Adipocyte (in vitro differentiated cells): ENCODE data around the gene LDLRAD3.

Experiments
- DNase-seq: peaks from one replicate; pipeline ENCODE4 v3.0.0-alpha.2; 2015; ENCODE audit warnings: low read depth
- H3K27me3 ChIP-seq: replicated peaks from 2 replicates; pipeline ENCODE4 v1.7.0; 2013; ENCODE audit warnings: mild to moderate bottlenecking, low read length, moderate library complexity; ENCODE audit not compliant: control insufficient read depth, insufficient read depth
- H3K36me3 ChIP-seq: 2 replicates; pipeline ENCODE4 v1.7.0; 2013; ENCODE audit warnings: low read length, mild to moderate bottlenecking, moderate library complexity; ENCODE audit not compliant: control insufficient read depth, insufficient read depth, severe bottlenecking
- H3K4me1 ChIP-seq: 2 replicates; pipeline ENCODE4 v1.7.0; 2013; ENCODE audit warnings: mild to moderate bottlenecking, low read length, moderate library complexity; ENCODE audit not compliant: control insufficient read depth, insufficient read depth
- H3K4me3 ChIP-seq: 2 replicates; pipeline ENCODE4 v1.7.0; 2013; ENCODE audit warnings: mild to moderate bottlenecking, low read length, moderate library complexity
- H3K9ac ChIP-seq: 2 replicates; pipeline ENCODE4 v1.7.0; 2013; ENCODE audit warnings: mild to moderate bottlenecking, low read length, moderate library complexity
- H3K9me3 ChIP-seq: 2 replicates; pipeline ENCODE4 v1.7.0; 2013; ENCODE audit warnings: mild to moderate bottlenecking, low read length, moderate library complexity; ENCODE audit not compliant: control insufficient read depth

The LDLRAD3 gene

DNA sequence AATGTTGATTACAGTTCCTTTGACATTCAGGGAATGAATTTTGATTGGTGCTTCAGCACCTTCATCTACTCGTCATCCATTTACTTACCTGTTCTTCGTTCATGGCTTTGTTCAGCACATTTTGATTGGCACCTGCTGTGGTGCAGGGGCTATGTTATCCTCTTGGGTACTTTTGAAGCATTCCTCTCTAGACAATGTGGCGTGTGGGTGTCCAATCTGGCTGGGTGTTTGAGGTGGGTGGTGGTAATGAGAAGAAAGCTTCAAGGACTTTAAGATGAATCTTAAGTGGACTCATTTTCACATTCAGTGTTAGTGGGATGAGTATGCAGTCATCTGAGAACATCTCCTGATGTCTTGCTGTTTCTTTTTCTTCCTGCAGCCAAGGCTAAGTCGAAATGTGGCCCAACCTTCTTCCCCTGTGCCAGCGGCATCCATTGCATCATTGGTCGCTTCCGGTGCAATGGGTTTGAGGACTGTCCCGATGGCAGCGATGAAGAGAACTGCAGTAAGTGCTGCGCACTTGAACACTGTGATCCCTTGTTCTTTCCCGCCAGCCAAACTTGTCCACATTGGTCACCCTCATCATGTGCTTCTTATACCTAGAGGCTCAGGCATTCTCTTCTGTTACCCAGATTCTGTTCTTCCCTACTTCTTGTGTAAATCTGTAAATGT, 137.5 kb downstream of the LDLRAD3 start:
- no peaks in the 10 kb centered on the region for H3K4me1 ChIP-seq
- H3K9me3 ChIP-seq: no peaks in the 10 kb centered on the region
- no peaks in the 10 kb centered on the region for H3K27me3 ChIP-seq
- peaks cover 39% of the 10 kb centered on the region for H3K36me3 ChIP-seq
- no peak overlapping the region for H3K4me3 ChIP-seq
- DNase-seq: no peak
- H3K9ac ChIP-seq: no peak overlapping the region

DNA sequence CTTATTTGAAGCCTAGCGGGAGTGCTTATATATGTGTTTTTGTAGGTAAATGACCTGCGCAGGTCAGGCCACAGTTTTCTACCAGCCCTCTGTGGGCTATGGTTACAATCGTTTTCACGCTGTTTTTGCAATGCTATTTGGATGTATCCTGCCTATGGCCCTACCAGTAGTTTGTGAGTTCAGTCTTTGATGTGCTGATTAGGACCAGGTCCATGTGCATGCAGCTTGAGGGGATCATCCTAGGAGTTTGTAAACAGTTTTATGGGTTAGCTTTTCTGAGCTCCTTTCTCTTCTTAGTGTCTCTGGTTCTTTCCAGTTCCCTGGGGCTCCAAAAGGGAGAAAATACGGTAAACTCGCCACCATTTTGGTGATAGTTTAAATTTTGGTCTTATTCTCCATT, 142.5 kb downstream of the LDLRAD3 start:
- H3K4me3 ChIP-seq: no peak overlapping the region
- H3K4me1 ChIP-seq: peaks cover 15% of the 10 kb centered on the region
- no peaks in the 10 kb centered on the region for H3K27me3 ChIP-seq
- peaks cover 44% of the 10 kb centered on the region for H3K36me3 ChIP-seq
- H3K9me3 ChIP-seq: no peaks in the 10 kb centered on the region
- no peak overlapping the region for H3K9ac ChIP-seq
- no peak for DNase-seq

DNA sequence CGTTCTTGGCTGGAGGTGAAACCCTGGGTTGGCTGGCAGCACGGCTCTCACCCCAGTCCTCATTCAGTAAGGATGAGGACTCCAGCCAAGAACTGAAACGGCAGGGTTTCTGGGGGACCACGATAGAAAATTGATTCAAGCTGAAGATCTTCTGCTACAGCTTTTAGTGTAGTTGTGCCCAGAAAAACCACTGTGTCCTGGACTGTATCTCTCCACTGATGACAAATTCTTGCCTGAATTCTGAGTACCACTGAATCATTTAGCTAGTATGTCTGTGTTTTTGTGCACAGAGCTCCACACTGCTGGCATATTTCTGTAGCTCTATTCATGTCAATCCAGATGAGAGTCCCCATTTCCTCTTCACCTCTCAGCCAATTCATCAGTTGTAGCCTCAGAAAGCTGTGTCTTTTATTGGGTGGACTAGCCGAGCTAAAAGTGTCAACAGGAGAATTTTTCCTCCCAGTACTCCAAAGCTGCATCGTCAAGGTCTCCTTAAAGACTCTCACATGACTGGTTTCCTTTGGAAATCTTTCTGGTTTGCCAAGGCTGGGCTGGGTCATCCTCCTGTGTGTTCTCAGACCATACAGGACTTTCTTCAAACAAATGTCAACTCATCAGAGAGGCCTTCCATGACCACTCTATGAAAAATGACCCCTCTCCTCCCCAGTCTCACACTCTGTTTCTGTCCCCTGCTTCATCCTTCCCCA, 144.6 kb downstream of the LDLRAD3 start:
- Histone ChIP-seq H3K4me3 (peak overlapping the region; percentile 56), H3K4me1 (peaks cover 23% of the 10 kb centered on the region), H3K9ac (peak overlapping the region; percentile 40), H3K36me3 (peaks cover 30% of the 10 kb centered on the region), H3K27me3 (no peaks in the 10 kb centered on the region), H3K9me3 (no peaks in the 10 kb centered on the region)
- DNase-seq: peak; percentile 45

DNA sequence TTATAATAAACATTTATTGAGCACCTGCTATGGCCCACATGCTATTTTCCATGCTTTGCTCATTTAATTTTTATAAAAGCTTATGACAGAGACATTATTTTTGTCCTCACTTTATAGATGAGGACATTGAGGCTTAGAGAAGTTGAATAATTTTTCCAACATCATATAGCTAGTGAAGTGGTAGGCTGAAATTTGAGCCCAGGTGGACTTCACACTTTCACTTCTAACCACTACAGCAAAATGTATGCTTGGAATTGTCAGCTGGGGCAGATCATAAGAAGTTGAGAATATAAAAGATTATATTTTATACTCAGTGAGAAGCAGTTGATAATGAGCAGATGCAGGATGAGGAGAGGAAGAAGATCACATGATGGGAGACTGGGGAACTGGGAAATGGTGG, 146.1 kb downstream of the LDLRAD3 start:
- no peaks in the 10 kb centered on the region for H3K27me3 ChIP-seq
- H3K9me3 ChIP-seq: no peaks in the 10 kb centered on the region
- H3K36me3 ChIP-seq: peaks cover 21% of the 10 kb centered on the region
- no peak overlapping the region for H3K4me3 ChIP-seq
- DNase-seq: no peak
- H3K4me1 ChIP-seq: peaks cover 23% of the 10 kb centered on the region
- no peak overlapping the region for H3K9ac ChIP-seq

DNA sequence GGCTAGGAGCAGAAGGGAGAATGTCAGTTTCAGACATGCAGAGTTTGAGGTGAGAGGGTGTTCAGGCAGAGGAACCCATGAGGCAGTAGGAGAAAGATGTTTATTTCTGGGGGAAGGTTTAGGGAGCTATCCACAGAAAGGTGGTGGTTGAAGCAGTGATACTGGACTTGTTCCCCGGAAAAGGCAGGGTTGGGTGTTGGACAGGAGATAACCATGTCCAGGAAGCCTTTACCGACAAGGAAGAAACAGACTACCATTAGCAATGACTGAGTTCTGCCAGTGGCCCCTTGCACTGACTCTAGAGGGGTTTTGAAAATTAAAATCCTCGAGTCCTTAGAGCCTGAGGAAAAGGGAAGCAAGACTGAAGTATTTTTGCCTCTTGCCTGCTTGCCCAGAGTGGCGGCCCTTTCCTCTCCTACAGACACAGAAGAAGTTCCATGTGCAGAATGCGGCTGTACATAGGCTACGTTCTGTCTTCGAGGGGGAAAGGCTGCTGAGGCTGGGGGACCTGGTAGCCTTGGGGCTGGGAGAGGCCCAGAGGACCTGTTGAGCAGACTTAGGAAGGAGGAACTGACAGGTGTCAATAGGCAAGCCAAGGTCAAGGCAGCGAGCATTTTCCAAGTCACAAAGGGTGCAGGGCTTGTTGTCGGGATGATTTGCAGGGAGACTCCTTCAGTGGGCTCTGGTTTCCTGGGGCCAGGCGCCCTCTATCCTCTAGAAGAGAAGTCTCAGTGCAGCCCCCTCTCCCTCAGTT, 146.7 kb downstream of the LDLRAD3 start:
- Histone ChIP-seq H3K9me3 (no peaks in the 10 kb centered on the region), H3K4me1 (peaks cover 23% of the 10 kb centered on the region), H3K36me3 (peaks cover 23% of the 10 kb centered on the region), H3K27me3 (no peaks in the 10 kb centered on the region), H3K4me3 (no peak overlapping the region), H3K9ac (no peak overlapping the region)
- no peak for DNase-seq

DNA sequence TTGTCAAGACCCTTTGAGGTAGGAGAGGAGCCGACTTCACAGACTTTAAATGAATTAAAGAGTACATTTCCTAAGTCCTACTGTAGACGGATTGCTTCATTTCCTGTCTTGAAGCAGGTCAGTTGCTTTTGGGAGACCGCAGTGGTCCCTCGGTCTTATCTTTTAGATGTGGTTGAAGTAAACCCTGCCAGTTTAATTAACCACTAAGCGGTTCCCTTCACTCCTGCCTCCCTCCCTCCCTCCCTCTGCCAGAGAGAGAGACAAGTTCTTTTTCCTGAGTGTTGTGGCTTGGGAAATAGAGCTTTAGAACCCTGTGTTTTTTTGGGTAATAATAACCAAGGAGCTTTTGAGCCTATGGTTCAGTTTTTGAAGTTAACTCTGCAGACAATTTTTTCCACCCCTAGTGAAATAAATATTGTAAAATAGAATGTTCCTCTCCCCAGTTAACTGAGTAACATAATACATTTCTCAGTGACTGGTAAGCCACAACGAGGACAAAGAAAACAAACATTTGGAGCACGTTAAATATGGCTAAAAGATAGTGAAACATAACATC, 147.5 kb downstream of the LDLRAD3 start:
- peak; percentile 65 for DNase-seq
- Histone ChIP-seq H3K9me3 (no peaks in the 10 kb centered on the region), H3K4me1 (peaks cover 23% of the 10 kb centered on the region), H3K36me3 (peaks cover 28% of the 10 kb centered on the region), H3K27me3 (no peaks in the 10 kb centered on the region), H3K4me3 (no peak overlapping the region), H3K9ac (no peak overlapping the region)

DNA sequence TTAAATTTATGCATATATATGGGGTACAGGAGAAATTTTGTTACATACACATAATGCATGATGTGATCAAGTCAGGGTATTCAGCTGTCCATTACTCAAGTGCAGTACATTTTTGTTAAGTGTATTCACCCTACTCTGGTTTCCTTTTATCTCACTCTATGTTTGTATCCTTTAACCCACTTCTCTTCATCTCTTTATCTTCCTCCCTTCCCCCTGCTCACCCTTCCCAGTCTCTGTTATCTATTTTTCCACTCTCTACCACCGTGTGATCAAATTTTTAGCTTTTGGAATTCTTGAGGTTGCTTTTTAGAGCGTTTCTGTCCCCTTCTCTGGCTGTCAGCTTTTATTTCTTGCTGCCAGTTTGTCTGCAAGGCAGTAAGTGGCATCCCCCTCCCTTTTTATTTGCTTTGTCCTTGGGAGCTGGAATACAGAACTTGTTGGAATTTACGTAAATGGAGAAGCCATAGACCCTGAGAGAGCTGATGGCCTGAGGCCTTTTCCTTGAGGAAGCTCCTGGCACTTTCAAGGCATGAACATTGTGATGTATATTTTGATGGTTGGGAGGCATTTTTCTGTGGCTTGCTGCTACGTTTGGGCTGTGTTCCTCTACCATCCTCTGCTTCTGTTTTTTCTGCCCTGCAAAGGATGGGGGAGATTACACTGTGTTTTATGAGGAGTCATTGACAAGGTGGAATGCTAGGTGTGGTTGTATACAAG, 148.6 kb downstream of the LDLRAD3 start:
- no peaks in the 10 kb centered on the region for H3K27me3 ChIP-seq
- H3K36me3 ChIP-seq: peaks cover 32% of the 10 kb centered on the region
- H3K9ac ChIP-seq: no peak overlapping the region
- H3K9me3 ChIP-seq: no peaks in the 10 kb centered on the region
- DNase-seq: peak; percentile 19
- no peak overlapping the region for H3K4me3 ChIP-seq
- H3K4me1 ChIP-seq: peaks cover 22% of the 10 kb centered on the region

DNA sequence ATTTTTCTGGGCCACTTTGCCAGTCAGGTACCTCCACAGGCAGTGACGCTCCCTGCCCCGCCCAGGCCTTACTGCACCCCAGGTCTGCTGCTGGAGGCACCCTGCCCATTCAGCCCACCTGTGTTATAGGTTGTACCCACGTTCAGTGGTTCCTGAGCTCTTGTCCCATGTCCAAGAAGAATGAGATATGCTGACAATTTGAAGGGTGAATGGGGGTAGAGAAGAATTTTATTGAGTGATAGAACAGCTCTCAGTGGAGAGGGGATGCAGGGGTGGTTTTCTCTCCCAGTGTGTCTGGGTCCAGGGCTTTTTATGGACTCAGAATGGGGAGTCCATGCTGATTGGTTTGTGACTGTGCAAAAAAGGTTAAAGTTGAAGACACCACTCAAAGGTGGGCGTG, 149.7 kb downstream of the LDLRAD3 start:
- H3K4me1 ChIP-seq: peaks cover 19% of the 10 kb centered on the region

DNA sequence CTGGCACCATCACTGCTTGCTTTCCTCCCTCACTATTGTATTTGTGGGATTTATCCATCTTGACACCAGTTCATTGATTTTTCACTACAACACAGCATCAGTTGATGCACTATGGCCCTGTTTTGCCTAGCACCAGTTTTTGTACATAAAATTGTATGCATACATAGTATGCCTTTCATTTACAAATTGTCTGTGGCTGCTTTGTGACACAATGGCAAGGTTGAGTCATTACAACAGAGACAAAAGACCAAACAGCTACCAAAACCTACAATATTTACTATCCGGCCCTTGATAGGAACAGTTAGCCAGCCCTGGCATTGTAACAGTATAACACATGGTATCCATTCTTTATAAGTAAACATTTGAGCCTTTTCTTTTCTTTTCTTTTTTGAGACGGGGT, 150.3 kb downstream of the LDLRAD3 start:
- DNase-seq: no peak
- no peaks in the 10 kb centered on the region for H3K9me3 ChIP-seq
- peaks cover 34% of the 10 kb centered on the region for H3K36me3 ChIP-seq
- no peaks in the 10 kb centered on the region for H3K27me3 ChIP-seq
- H3K9ac ChIP-seq: no peak overlapping the region
- peaks cover 15% of the 10 kb centered on the region for H3K4me1 ChIP-seq
- no peak overlapping the region for H3K4me3 ChIP-seq

More for the DNA sequence above, 149.7 kb downstream of the LDLRAD3 start:
- no peaks in the 10 kb centered on the region for H3K27me3 ChIP-seq
- H3K9me3 ChIP-seq: no peaks in the 10 kb centered on the region
- H3K4me3 ChIP-seq: no peak overlapping the region
- no peak for DNase-seq
- H3K36me3 ChIP-seq: peaks cover 34% of the 10 kb centered on the region
- H3K9ac ChIP-seq: no peak overlapping the region

DNA sequence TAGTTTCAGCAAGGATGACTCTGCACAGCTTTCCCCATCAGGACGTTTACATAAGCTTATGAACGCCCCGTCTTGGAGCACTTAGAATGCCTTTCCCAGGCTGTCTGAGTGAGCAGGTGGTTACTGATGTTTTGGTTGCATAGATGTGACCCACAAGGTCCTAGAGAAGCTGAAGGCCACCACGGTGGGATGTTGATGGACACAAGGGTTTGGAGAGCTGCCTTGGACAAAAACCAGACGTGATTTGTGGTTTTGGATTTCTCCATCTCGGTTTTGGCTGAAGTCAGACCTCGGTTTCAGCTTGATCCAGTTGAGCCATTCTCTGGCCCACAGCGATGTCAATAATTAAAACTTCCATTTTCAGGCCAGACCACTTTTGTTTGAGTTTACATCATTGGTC, 151.9 kb downstream of the LDLRAD3 start:
- Histone ChIP-seq H3K4me1 (peaks cover 15% of the 10 kb centered on the region), H3K9me3 (no peaks in the 10 kb centered on the region), H3K9ac (no peak overlapping the region), H3K4me3 (no peak overlapping the region), H3K36me3 (peaks cover 45% of the 10 kb centered on the region), H3K27me3 (no peaks in the 10 kb centered on the region)
- no peak for DNase-seq
